SU-DHL-6 (cell line): ENCODE data around the gene HDAC11.

ENCODE experiments used
- EZH2phosphoT487 ChIP-seq: fragments of 200-600 bp; sonication (generic), shearing (Covaris generic); conservative IDR thresholded peaks from 2 replicates; pipeline ENCODE4 v1.6.1; 2018; ENCODE audit warnings: mild to moderate bottlenecking, antibody characterized with exemption, low read length, moderate library complexity, mixed read lengths
- TF ChIP-seq, protein P1 (sequence below): fragments of 200-600 bp; sonication (generic); IDR thresholded peaks from one replicate; pipeline ENCODE4 v1.5.1; 2017; ENCODE audit warnings: antibody characterized with exemption, mild to moderate bottlenecking, low read length, moderate library complexity; ENCODE audit not compliant: insufficient read depth, poor library complexity, severe bottlenecking

DNA sequence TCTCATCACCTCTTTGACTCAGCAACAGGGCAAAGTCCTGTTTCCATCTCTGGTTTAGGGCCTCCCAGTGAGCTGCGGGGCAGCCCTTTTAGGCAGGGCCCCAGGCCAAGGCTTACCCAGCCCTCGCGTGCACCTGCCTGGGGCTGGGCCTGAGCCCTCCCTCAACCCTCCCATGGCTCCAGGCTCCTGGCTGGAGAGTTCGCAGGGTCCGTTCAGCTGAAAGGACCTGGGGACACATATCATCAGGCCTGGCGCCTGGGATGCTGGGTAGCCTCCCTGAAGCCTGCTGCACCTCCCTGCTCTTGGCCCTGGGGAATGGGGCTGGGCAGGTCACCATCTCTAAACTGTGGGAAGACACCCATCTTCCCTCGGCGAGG lies 29.7 kb downstream of the HDAC11 start:
- no peak for TF ChIP-seq EZH2phosphoT487
- TF ChIP-seq, protein P1, sequence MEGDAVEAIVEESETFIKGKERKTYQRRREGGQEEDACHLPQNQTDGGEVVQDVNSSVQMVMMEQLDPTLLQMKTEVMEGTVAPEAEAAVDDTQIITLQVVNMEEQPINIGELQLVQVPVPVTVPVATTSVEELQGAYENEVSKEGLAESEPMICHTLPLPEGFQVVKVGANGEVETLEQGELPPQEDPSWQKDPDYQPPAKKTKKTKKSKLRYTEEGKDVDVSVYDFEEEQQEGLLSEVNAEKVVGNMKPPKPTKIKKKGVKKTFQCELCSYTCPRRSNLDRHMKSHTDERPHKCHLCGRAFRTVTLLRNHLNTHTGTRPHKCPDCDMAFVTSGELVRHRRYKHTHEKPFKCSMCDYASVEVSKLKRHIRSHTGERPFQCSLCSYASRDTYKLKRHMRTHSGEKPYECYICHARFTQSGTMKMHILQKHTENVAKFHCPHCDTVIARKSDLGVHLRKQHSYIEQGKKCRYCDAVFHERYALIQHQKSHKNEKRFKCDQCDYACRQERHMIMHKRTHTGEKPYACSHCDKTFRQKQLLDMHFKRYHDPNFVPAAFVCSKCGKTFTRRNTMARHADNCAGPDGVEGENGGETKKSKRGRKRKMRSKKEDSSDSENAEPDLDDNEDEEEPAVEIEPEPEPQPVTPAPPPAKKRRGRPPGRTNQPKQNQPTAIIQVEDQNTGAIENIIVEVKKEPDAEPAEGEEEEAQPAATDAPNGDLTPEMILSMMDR, result no peak
